ENCODE results near the gene ATP1B1.
"Not testable (repeated sequence)": the region's sequence is repeated elsewhere in the genome, so short reads cannot be mapped to it uniquely, and the experiment has no call there.

Gene ATP1B1

GRCh38 chr1:169144941-169145626, 38.6 kb downstream of the ATP1B1 start:
- DNase-seq = no peak

- DNase-seq = no peak
Measured at GRCh38 chr1:169146576-169147214, 40.2 kb downstream of the ATP1B1 start.

DNA sequence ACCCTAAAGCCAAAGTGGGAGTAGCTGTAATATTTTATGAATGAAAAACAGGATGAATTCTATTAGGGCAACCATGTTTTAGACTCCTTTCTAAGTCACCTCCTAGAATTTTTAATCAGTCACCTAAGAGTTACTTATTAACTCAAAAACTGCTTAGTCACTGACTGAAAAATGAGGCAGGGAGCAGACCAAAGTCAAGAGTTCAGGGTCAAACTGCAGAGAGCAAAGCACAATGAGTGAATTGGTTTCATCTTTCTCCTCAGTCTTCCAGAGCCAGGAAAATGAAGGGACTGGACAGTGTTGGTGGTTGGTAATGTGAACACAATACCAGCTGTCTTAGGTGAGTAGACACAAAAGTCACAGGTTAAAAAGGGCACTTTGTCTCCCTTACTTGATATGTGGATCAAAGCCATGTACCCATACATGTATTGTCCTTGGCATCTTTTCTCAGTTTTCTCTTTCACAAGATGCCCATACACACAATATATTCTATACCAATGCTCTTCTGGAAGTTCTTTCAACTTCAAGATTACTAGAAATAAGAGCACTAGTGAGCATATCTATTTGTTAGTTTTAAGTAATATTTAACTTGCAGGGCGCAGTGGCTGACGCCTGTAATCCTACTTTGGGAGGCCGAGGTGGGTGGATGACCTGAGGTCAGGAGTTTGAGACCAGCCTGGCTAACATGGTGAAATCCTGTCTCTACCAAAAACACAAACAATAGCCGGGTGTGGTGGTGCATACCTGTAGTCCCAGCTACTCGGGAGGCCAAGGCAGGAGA, 42.2 kb downstream of the ATP1B1 start:
- DNase-seq = no peak

DNA sequence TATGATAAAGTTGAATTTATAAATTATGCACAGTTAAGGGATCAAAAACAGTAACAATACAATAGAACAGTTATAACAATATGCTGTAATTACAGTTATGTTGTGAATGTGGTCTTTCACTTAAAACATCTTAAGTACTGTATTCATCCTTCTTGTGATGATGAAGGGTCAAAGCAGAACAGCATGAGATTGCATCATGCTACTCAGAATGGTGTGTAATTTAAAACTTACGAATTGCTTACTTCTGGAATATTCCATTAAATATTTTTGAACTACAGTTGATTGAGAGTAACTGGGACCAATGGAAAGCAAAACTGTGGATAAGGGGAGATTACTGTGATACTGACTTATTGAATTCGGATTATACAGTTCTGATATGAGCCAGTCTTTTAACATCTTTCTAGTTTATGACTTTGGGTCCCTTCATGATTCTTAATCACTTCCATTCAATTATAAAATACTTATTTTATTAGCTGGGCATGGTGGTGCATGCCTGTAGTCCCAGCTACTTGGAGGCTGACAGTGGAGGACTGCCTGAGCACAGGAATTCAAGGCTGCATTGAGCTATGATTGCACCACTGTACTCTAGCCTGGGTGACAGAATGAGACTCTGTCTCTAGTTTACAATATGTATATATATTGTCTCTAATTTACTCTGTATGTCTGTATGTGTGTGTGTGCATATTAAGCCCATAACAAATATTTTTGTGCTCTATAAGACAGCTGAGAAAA, 43.2 kb downstream of the ATP1B1 start:
- DNase-seq = no peak

- no peak for DNase-seq
Measured at GRCh38 chr1:169150641-169151337, 44.3 kb downstream of the ATP1B1 start.

DNA sequence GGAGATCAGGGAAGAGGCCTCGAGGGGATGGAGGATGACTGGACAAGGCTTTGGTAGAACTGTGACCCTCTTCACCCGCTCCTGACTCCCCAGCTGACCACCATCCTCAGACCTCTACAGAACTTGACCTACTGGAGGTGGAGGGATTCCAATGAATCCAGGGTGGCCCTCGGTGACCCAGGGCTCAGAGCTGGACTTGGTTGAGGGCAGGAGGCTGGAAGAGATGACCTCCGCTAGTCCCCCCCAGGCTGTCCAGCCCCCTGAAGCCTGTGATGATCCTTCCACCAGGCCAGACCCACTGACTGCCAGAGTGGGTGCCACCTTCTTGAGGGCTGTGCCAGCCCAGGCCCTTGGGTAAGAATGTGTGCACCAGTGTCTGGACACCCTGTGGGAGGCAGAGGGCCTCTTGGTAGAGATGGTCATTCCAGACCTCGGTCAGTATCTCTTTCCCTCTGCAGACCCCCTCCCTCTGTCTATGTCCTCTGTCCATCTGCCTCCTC, 44.9 kb downstream of the ATP1B1 start:
- DNase-seq = no peak

- DNase-seq = no peak
Measured at GRCh38 chr1:169155675-169156074, 49.2 kb downstream of the ATP1B1 start.

GRCh38 chr1:169156580-169156979, 50.1 kb downstream of the ATP1B1 start:
- no peak for DNase-seq

DNA sequence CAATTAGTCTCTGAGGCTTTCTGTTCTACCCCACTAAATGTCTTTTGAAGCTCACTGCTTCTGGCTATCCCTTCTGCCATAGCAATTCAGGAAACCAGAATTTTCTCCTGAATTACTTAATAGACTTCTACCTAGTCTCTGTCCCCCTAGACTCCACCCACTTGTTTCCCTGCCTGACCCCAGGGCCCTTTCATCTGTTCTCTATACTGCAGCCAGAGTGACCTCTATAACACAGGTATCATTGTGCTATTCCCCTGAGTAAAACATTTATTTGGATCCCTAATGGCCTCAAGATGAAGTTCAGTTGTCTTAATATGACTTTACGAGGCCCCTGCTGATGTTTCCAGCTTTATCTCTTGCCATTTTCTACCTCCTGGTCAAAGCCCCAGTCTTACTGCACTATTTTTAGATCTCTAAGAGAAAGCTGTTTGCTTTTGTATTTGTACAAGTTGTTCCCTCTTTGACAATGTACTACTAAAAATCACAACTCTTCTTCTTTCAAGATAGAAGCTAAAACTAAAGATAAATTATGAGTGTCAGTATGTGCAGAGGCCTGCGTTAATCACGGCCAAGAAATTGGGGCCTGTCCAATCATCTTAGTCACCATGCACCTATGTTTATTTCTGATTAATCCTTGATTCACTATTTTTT, 54.5 kb downstream of the ATP1B1 start:
- DNase-seq = no peak

DNA sequence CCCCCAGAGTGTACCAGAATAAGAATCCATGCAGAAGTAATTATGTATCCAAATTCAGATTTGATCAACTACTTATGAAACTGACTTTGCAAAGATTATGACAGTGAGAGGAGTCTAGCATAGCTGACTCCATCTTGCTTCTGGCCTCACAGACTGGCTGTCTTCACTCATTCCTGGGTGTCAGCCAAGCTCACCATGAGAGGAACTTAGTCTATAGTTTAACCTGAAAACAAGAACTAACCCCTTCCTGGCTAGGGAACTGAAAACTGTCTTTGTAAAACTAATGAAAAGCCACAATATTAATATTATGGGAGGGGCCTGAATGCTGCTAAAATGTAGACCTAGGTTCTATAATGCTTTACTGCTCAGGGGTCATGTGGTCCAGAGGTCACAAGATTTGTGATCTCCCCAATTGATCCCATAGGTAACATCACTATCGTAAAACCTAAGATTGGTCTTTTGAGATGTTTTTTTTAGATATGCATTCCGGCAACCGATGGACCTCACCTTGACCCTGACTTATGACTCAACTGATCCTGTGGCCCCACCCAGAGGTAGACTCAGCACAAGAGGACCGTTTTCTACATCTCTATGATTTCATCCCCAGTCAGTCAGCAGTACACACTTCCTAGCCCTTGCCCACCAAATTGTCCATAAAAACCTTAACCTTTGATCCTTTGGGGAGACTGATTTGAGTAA, 55.2 kb downstream of the ATP1B1 start:
- no peak for DNase-seq

GRCh38 chr1:169163059-169163458, 56.6 kb downstream of the ATP1B1 start:
- DNase-seq = no peak

DNA sequence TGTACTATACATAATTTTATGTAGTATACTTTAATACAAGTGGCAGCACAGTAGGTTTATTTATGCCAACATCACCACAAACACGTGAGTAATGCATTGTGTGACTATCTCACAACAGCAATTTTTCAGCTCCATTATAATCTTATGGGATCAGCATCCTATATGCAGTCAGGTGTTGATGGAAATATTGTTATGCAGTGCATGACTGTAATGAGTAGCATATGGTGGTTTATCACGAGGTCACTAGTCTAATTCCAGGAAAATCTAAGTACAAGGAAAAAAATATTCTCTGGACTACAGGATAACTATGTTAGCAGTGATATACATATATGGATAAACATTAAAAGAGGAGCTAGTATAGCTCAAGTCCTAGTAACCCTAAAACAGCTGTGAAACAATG, 69.0 kb downstream of the ATP1B1 start:
- no peak for DNase-seq

GRCh38 chr1:169179431-169179830, 72.9 kb downstream of the ATP1B1 start:
- DNase-seq = not testable (repeated sequence)

GRCh38 chr1:169180174-169180573, 73.7 kb downstream of the ATP1B1 start:
- DNase-seq = no peak
